Measurements from ENCODE around the gene CSTF1. TPM values are rescaled to one million over a fixed set of nuclear protein-coding genes. Genes with fewer than 3 reads are reported as not detected.

Gene CSTF1
- total and polyA plus RNA-seq, 12 donors: 5.1 to 53.1 (median 32.8) TPM

- TF ChIP-seq CTCF (IDR thresholded peaks at IDR 0.05) (no peak), POLR2A (IDR thresholded peaks at IDR 0.05) (no peak)
- Histone ChIP-seq H3K4me1 (replicated peaks in 1 of 2) (no peaks in the 10 kb centered on the region), H3K36me3 (replicated peaks in 1 of 2) (no peaks in the 10 kb centered on the region), H3K27ac (no peak overlapping the region), H3K4me3 (no peak overlapping the region), H3K9me3 (replicated peaks in 1 of 3) (no peaks in the 10 kb centered on the region), H3K27me3 (no peaks in the 10 kb centered on the region)
- intact Hi-C loops (cut with DNase I): no loop called here
- WGBS, 4 donors: 75 to 86% (median 79%) methylated on average over 7 of the region's 7 CpGs
- DNase-seq: no peak
These were observed 62.3 kb downstream of the CSTF1 start for GRCh38 chr20:56454754-56455153.

Other genes with a start within 250 kb of the CSTF1 start
- not detected for gene MC3R, start 143.9 kb upstream of the CSTF1 start, total RNA-seq
- not detected for gene MC3R, start 143.9 kb upstream of the CSTF1 start, polyA plus RNA-seq
- 100 to 1,000 TPM in 8 of 9 donors, 10 to 100 TPM in 1; 90.0 to 207 (median 133) TPM for gene FAM210B, start 33.7 kb upstream of the CSTF1 start, total RNA-seq
- 100 to 1,000 TPM in 1 of 3 donors, 10 to 100 TPM in 2; 74.9 to 207 (median 75.5) TPM for gene FAM210B, start 33.7 kb upstream of the CSTF1 start, polyA plus RNA-seq
- 10 to 100 TPM in 1 of 9 donors, 1 to 10 TPM in 8; 1.4 to 56.6 (median 3.1) TPM for gene AURKA, start 430 bp upstream of the CSTF1 start, total RNA-seq
- gene AURKA, start 430 bp upstream of the CSTF1 start, polyA plus RNA-seq: 1 to 10 TPM; 1.1 to 5.8 (median 1.3) TPM
- gene CASS4, start 19.6 kb downstream of the CSTF1 start, total RNA-seq: 1 to 10 TPM in 7 of 9 donors, under 1 TPM in 2; 0.78 to 4.7 (median 1.4) TPM
- gene CASS4, start 19.6 kb downstream of the CSTF1 start, polyA plus RNA-seq: under 1 TPM; 0.37 to 0.97 (median 0.73) TPM
- gene RTF2, start 76.0 kb downstream of the CSTF1 start, total RNA-seq: 100 to 1,000 TPM in 3 of 9 donors, 10 to 100 TPM in 6; 68.9 to 115 (median 95.7) TPM
- 100 to 1,000 TPM in 1 of 3 donors, 10 to 100 TPM in 2; 48.8 to 156 (median 75.9) TPM for gene RTF2, start 76.0 kb downstream of the CSTF1 start, polyA plus RNA-seq
- gene FAM209A, start 132.1 kb downstream of the CSTF1 start, total RNA-seq: under 1 TPM in 2 of 9 donors, not detected in 7; 0.22 to 0.28 TPM
- 1 to 10 TPM in 1 of 3 donors, under 1 TPM in 1, not detected in 1; 0.40 to 1.3 TPM for gene FAM209A, start 132.1 kb downstream of the CSTF1 start, polyA plus RNA-seq
- gene FAM209B, start 140.6 kb downstream of the CSTF1 start, total RNA-seq: under 1 TPM in 2 of 9 donors, not detected in 7; 0.17 to 0.43 TPM
- under 1 TPM in 2 of 3 donors, not detected in 1; 0.54 to 0.80 TPM for gene FAM209B, start 140.6 kb downstream of the CSTF1 start, polyA plus RNA-seq
- gene TFAP2C, start 236.7 kb downstream of the CSTF1 start, total RNA-seq: 1 to 10 TPM in 2 of 9 donors, under 1 TPM in 6, not detected in 1; 0.24 to 1.2 (median 0.63) TPM
- under 1 TPM; 0.16 to 0.27 (median 0.24) TPM for gene TFAP2C, start 236.7 kb downstream of the CSTF1 start, polyA plus RNA-seq

All from adrenal gland (tissue), 12 donors.